Esophagus squamous epithelium (tissue), 5 donors: Measurements from ENCODE around the gene CCDC141. TPM values are rescaled to one million over a fixed set of nuclear protein-coding genes. Genes with fewer than 3 reads are reported as not detected.

Experiments used
- DNase-seq: peaks from one replicate; lab custom pipeline; 2025; lab: John Stamatoyannopoulos, UW
- H3K27ac ChIP-seq, 4 donors: fragments of 200-600 bp; sonication (generic); one replicate each; pipeline ENCODE4 v1.5.1; 2016 to 2019; ENCODE audit warnings: mild to moderate bottlenecking in 1 of 4
- H3K27me3 ChIP-seq, 4 donors: fragments of 200-600 bp; sonication (generic); 1 replicate in 3 of 4; 2 replicates in 1 of 4; pipeline versions ENCODE4 v1.5.1 to v1.6.0; 2017 to 2021; ENCODE audit warnings: antibody characterized with exemption in 1 of 4
- H3K36me3 ChIP-seq, 3 donors: fragments of 200-600 bp; sonication (generic); one replicate each; pipeline ENCODE4 v1.5.1; 2016 to 2019
- H3K4me1 ChIP-seq, 3 donors: fragments of 200-600 bp; sonication (generic); one replicate each; pipeline ENCODE4 v1.5.1; 2017 to 2019
- H3K4me3 ChIP-seq, 4 donors: fragments of 200-600 bp; sonication (generic); 1 replicate in 3 of 4; 2 replicates in 1 of 4; pipeline ENCODE4 v1.5.1; 2016 to 2019; ENCODE audit warnings: mild to moderate bottlenecking in 2 of 4, moderate library complexity in 1 of 4
- H3K9me3 ChIP-seq, 3 donors: fragments of 200-600 bp; sonication (generic); one replicate each; pipeline ENCODE4 v1.5.1; 2016 to 2019
- POLR2A ChIP-seq, 4 donors: fragments of 450-650 bp; IDR thresholded peaks; one replicate each; pipeline ENCODE4 v1.6.1; 2017; ENCODE audit warnings: antibody characterized with exemption in 4 of 4, mild to moderate bottlenecking in 4 of 4, moderate library complexity in 3 of 4
- WGBS, 2 donors: methylation state at CpG; one replicate each; pipeline ENCODE4 v1.1.5; 2018; 5-methylcytosine and 5-hydroxymethylcytosine counted together
- intact Hi-C: fragments of 100-400 bp; cut with DNase I; formaldehyde crosslinking; loops from one replicate; pipeline ENCODE4 v1.15.0; 2022
- total RNA-seq, 4 donors: library from RNA; depleted of rRNA; stranded (reverse); fragments of >200 nt; gene quantifications; one replicate each; pipeline ENCODE4 v1.1.0, GENCODE V29; 2016
- TF ChIP-seq, protein P1 (sequence below), 6 experiments: fragments of 450-650 bp in 4 of 6; fragments of 200-600 bp in 2 of 6; sonication (generic) in 2 of 6; IDR thresholded peaks; one replicate each; pipeline ENCODE4 v1.5.1; 2016 to 2019; ENCODE audit warnings: antibody characterized with exemption in 6 of 6, mild to moderate bottlenecking in 4 of 6, moderate library complexity in 4 of 6
- donor health status: DM: yes; HTN: yes; CAD: no.

CCDC141 gene
- total RNA-seq, 4 donors from 2014 or later: 0.26 to 3.1 (median 1.1) TPM

- intact Hi-C loops: no loop called here
- Histone ChIP-seq H3K4me1 (no peaks in the 10 kb centered on the region), H3K27me3 (no peaks in the 10 kb centered on the region), H3K4me3 (no peak overlapping the region), H3K36me3 (no peaks in the 10 kb centered on the region), H3K9me3 (no peaks in the 10 kb centered on the region), H3K27ac (no peak overlapping the region)
- DNase-seq: no peak
- 50 to 73% methylated on average over 2 of the region's 2 CpGs for WGBS, 2 donors
- TF ChIP-seq, protein P1, sequence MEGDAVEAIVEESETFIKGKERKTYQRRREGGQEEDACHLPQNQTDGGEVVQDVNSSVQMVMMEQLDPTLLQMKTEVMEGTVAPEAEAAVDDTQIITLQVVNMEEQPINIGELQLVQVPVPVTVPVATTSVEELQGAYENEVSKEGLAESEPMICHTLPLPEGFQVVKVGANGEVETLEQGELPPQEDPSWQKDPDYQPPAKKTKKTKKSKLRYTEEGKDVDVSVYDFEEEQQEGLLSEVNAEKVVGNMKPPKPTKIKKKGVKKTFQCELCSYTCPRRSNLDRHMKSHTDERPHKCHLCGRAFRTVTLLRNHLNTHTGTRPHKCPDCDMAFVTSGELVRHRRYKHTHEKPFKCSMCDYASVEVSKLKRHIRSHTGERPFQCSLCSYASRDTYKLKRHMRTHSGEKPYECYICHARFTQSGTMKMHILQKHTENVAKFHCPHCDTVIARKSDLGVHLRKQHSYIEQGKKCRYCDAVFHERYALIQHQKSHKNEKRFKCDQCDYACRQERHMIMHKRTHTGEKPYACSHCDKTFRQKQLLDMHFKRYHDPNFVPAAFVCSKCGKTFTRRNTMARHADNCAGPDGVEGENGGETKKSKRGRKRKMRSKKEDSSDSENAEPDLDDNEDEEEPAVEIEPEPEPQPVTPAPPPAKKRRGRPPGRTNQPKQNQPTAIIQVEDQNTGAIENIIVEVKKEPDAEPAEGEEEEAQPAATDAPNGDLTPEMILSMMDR (IDR thresholded peaks at IDR 0.05): no peak
- TF ChIP-seq POLR2A (IDR thresholded peaks at IDR 0.05): no peak
Observed at GRCh38 chr2:178895872-178896271, 154.1 kb downstream of the CCDC141 start.

DNA sequence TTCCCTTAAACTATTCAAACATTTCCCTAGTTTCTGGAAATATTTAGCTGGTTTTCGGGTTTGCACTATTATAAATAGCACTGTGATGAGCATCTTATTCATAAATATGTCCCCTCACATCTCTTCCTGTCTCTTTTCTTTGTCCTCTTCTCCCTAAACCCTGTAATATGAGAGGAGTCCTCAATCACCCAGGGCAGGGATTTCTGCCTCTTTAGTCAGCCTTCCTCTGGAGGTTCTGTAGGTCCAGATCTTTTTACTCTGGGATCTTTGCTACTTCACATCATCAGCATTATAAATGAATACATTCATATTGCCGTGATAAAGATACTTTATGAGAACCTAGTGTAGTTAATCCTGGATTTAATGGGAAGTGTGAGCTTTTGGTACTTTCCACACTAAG, 154.8 kb downstream of the CCDC141 start:
- H3K27me3 ChIP-seq: no peaks in the 10 kb centered on the region
- H3K36me3 ChIP-seq: no peaks in the 10 kb centered on the region
- intact Hi-C loops: no loop called here
- no peak for DNase-seq
- no peak overlapping the region for H3K4me3 ChIP-seq
- H3K27ac ChIP-seq: no peak overlapping the region
- WGBS, 2 donors: 78 to 79% methylated on average over 2 of the region's 2 CpGs
- H3K4me1 ChIP-seq: no peaks in the 10 kb centered on the region
- no peaks in the 10 kb centered on the region for H3K9me3 ChIP-seq
- TF ChIP-seq, protein P1 (IDR thresholded peaks at IDR 0.05): no peak
- TF ChIP-seq POLR2A (IDR thresholded peaks at IDR 0.05): no peak

DNA sequence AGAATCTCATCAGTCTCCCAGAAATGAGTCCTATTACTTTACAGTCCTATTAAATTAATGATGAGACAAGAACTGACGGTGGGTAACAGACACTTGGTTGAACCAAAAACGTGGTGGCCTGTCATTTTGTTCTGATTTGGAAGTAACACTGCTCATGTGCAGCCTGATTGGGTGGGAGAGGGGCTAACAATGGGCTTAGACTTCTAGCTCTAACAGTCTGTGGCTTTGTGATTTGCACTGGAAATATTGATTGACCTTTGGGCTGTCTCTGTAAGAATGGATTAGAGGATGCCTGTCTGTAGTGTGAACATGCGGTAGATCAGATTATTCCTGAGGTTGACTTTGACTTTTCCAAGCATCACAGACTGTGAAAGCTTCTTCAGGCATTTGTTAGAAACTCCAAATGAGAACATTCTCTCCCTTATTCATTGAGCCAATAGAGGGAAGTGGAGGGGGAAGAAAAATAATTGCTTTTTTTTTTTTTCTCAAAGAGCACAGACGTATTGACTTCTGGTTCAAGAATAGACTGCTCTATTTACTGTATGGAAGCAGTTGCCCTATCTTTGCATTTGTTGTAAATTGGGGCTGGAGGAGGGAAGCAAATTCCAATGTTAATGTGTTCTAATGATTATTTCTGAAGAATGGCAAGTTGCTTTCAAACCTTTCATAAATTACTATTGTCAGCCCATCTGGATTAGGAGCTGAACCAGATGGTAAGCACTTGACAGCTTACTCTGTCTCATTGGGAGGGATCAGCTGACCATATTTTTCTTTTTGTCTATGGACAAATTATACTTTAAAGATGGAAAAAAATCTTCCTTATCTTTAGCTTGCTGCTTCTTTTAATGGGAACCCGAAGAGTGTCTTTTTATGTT, 156.9 kb downstream of the CCDC141 start:
- WGBS, 2 donors: 61 to 68% methylated on average over 5 of the region's 5 CpGs
- intact Hi-C loops: no loop called here

DNA sequence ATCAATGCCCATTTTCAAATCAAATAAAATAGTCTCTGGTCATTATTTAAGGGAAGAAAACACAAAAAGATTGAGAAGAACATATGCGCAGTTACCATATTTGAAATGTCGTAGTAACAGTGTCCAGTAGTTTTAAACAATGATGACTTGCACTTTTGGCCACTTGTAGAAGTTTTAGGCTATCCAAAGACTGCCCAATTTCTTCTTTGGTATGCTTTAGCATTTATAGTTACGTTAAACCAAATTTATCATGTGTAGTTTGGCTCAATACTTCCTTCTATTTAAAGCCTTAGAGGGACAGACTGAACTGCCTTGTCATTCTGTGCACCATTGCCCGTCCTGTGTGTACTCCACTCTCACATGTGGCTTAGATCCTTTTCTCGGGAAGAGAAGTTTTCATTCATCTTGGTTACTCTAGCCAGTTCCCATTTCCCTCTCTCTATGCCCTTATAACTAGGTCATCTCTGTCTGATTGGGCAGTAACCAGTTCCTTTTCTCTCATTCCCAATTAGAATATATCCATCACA, 157.9 kb downstream of the CCDC141 start:
- no peaks in the 10 kb centered on the region for H3K4me1 ChIP-seq
- no peak overlapping the region for H3K27ac ChIP-seq
- DNase-seq: no peak
- intact Hi-C loops: no loop called here
- H3K4me3 ChIP-seq: no peak overlapping the region
- TF ChIP-seq, protein P1 (IDR thresholded peaks at IDR 0.05): no peak
- TF ChIP-seq POLR2A (IDR thresholded peaks at IDR 0.05): no peak
- no peaks in the 10 kb centered on the region for H3K36me3 ChIP-seq
- 66 to 74% methylated on average over 5 of the region's 5 CpGs for WGBS, 2 donors
- no peaks in the 10 kb centered on the region for H3K9me3 ChIP-seq
- no peaks in the 10 kb centered on the region for H3K27me3 ChIP-seq

More for the DNA sequence above, 156.9 kb downstream of the CCDC141 start:
- Histone ChIP-seq H3K36me3 (no peaks in the 10 kb centered on the region), H3K27me3 (no peaks in the 10 kb centered on the region), H3K27ac (no peak overlapping the region), H3K9me3 (no peaks in the 10 kb centered on the region), H3K4me3 (no peak overlapping the region), H3K4me1 (no peaks in the 10 kb centered on the region)
- TF ChIP-seq, protein P1 (IDR thresholded peaks at IDR 0.05): no peak
- TF ChIP-seq POLR2A (IDR thresholded peaks at IDR 0.05): no peak
- DNase-seq: no peak

GRCh38 chr2:178891265-178891958, 158.5 kb downstream of the CCDC141 start:
- H3K27ac ChIP-seq: no peak overlapping the region
- no peaks in the 10 kb centered on the region for H3K4me1 ChIP-seq
- no peak for DNase-seq
- H3K36me3 ChIP-seq: no peaks in the 10 kb centered on the region
- no peaks in the 10 kb centered on the region for H3K9me3 ChIP-seq
- WGBS, 2 donors: 25 to 32% methylated on average over 3 of the region's 3 CpGs
- no peaks in the 10 kb centered on the region for H3K27me3 ChIP-seq
- intact Hi-C loops: no loop called here
- no peak overlapping the region for H3K4me3 ChIP-seq
- TF ChIP-seq, protein P1 (IDR thresholded peaks at IDR 0.05): peak; percentile 79 to 95 (median 84)
- no peak for TF ChIP-seq POLR2A (IDR thresholded peaks at IDR 0.05)
